Testis (tissue), 2 donors: Measurements from ENCODE around the gene FRMD1.

ENCODE experiments used
- CTCF ChIP-seq, 3 experiments: fragments of 450-650 bp in 2 of 3; fragments of 200-600 bp in 1 of 3; sonication (generic) in 1 of 3; IDR thresholded peaks; one replicate each; pipeline ENCODE4 v1.5.1; 2016 to 2019; ENCODE audit warnings: antibody characterized with exemption in 3 of 3, mild to moderate bottlenecking in 2 of 3, moderate library complexity in 1 of 3
- POLR2A ChIP-seq: fragments of 450-650 bp; IDR thresholded peaks from one replicate; pipeline ENCODE4 v1.6.1; 2017; ENCODE audit warnings: antibody characterized with exemption, mild to moderate bottlenecking, moderate library complexity

- TF ChIP-seq CTCF (IDR thresholded peaks at IDR 0.05) (no peak), POLR2A (no peak)
These were observed 28.4 kb upstream of the FRMD1 start for GRCh38 chr6:168107191-168107983.
